ENCODE measurements around the gene GRIK4. TPM values are rescaled to one million over a fixed set of nuclear protein-coding genes. Genes with fewer than 3 reads are reported as not detected.

Gene GRIK4
- total RNA-seq, 2 experiments from 2014 or later: not detected

DNA sequence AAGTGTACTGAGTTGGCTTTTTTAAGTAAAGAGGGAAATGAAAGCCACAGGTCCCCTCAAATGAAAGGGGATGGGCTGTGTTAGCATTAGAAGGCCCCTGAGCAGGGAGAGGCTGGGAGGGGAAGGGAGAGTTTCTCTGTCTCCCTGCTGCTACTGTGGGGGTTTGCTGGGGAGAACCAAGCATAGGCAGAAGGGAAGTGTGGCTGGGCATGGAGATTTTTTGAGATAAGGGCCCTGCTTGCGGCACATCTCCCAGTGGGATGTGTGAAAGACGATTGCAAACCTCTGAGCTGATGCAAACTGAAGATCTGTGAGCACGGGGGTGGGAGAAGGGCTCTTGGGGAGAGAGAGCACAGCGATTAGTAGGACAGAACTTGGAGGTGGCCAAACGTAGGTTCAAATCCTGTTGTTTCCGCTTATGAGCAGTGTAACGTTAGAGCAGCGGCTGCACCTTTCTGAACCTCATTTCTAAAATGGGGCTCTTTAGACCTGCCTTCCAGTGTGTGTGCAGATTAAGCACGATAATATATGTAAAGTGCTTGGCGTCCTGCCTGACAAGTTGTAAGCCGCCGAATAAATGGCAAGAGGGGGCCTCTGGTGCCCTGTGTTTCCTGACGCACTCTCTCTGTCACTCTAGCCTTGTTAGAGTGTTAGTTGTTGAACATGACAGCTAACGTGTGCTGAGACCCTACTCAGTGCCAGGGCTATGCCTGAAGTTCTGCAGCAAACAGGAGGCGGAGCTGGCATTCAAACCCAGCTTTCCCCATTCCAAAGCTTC is 122.3 kb downstream of the GRIK4 start:
- TF ChIP-seq, protein P1, sequence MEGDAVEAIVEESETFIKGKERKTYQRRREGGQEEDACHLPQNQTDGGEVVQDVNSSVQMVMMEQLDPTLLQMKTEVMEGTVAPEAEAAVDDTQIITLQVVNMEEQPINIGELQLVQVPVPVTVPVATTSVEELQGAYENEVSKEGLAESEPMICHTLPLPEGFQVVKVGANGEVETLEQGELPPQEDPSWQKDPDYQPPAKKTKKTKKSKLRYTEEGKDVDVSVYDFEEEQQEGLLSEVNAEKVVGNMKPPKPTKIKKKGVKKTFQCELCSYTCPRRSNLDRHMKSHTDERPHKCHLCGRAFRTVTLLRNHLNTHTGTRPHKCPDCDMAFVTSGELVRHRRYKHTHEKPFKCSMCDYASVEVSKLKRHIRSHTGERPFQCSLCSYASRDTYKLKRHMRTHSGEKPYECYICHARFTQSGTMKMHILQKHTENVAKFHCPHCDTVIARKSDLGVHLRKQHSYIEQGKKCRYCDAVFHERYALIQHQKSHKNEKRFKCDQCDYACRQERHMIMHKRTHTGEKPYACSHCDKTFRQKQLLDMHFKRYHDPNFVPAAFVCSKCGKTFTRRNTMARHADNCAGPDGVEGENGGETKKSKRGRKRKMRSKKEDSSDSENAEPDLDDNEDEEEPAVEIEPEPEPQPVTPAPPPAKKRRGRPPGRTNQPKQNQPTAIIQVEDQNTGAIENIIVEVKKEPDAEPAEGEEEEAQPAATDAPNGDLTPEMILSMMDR (IDR thresholded peaks at IDR 0.05): no peak
- H3K27me3 Mint-ChIP-seq: peaks cover 3% of the 10 kb centered on the region
- ChIA-PET CTCF (no interaction called here), POLR2A (no interaction called here)
- no peaks in the 10 kb centered on the region for H3K9me3 Mint-ChIP-seq
- DNase-seq: no peak
- H3K27ac Mint-ChIP-seq: no peak overlapping the region
- H3K4me1 Mint-ChIP-seq (ENCODE audit: low read depth): no peaks in the 10 kb centered on the region
- H3K4me3 Mint-ChIP-seq: no peak overlapping the region
- intact Hi-C loops (cut with micrococcal nuclease): no loop called here
- H3K36me3 Mint-ChIP-seq (ENCODE audit: low read depth): no peaks in the 10 kb centered on the region
- ATAC-seq: no peak

DNA sequence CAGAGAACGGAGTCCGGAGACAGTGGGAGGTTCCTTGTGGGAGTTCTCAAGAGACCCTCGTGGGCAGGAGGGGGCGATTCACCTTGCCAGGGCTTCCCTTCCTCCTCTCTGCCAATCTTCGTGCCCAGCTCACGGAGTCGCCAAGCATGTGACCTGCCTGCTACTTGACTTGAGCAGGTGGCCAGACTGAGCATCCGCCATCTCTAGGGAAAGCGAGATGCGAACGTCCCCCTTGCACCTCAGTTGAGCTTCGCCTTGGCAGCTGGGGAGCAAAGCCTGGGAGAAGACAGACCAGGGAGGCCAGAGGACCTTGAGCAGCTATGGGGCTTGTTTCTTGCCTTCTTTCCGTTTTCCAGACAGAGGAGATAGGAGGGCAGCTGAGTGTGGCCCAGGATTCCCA is 123.2 kb downstream of the GRIK4 start:
- intact Hi-C loops (cut with micrococcal nuclease): no loop called here
- Mint-ChIP-seq H3K4me1 (ENCODE audit: low read depth) (no peaks in the 10 kb centered on the region), H3K27me3 (peaks cover 3% of the 10 kb centered on the region), H3K27ac (no peak overlapping the region), H3K36me3 (ENCODE audit: low read depth) (no peaks in the 10 kb centered on the region), H3K9me3 (no peaks in the 10 kb centered on the region), H3K4me3 (no peak overlapping the region)
- POLR2A ChIA-PET: no interaction called here
- no peak for ATAC-seq
- no peak for DNase-seq
- TF ChIP-seq, protein P1 (IDR thresholded peaks at IDR 0.05): no peak
- CTCF ChIA-PET: no interaction called here

DNA sequence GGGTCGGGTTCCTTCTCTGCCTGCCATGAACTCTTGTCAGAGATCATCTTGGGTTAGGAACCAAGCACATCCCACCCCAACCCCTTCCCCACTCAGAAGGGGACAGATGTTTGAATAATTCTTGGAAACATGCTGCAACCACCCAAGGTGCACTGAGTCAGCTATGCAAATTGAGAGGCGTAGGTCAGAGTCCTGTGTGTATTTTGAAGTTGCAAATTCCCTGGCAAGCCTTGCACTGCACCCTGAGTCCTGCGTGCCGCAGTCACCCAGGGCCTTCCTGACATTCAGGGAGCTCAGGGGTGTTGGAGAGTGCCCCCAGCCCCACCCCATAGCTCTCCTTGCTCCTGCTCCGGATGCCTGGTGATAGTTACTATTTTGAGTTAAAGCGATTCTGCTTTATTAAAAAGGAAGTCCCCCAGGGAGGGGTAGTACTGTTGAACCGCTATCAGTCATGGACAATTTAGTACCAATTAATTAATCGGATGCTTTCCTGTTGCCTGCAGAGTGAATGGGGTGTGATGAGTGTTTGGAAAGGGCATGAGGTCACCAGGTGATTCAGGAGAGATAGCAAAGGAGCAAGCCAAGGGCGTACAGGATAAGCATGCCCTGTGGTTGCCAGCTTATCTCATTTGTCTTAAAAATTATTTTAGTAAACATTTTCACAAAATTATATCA is 123.7 kb downstream of the GRIK4 start:
- intact Hi-C loops (cut with micrococcal nuclease): no loop called here
- TF ChIP-seq, protein P1 (IDR thresholded peaks at IDR 0.05): no peak
- peaks cover 4% of the 10 kb centered on the region for H3K27me3 Mint-ChIP-seq
- H3K4me3 Mint-ChIP-seq: no peak overlapping the region
- no peaks in the 10 kb centered on the region for H3K36me3 Mint-ChIP-seq (ENCODE audit: low read depth)
- no peak overlapping the region for H3K27ac Mint-ChIP-seq
- H3K4me1 Mint-ChIP-seq (ENCODE audit: low read depth): no peaks in the 10 kb centered on the region
- CTCF ChIA-PET: no interaction called here
- POLR2A ChIA-PET: no interaction called here
- no peaks in the 10 kb centered on the region for H3K9me3 Mint-ChIP-seq
- ATAC-seq (no peak), DNase-seq (no peak)

DNA sequence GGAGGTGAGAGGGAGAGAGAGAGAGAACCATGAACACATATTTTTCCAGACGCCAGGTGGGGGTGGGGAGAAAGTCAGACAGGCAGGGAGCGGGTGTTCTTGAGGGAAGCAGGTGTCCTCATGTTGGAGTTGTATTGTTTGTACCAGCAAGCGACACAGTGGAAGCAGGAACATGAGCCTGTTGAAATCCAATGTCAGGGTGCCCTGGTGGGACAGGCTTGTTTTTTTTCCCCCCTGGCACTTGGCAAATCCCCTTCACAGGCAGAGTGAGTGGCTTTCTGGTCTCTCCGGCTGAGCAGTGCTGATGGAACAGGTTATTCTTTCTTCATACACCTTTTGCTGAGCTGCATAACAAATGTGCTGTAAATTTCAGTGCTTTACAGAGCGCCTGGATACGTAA is 125.6 kb downstream of the GRIK4 start:
- H3K27me3 Mint-ChIP-seq: peaks cover 4% of the 10 kb centered on the region
- TF ChIP-seq, protein P1 (IDR thresholded peaks at IDR 0.05): no peak
- H3K27ac Mint-ChIP-seq: no peak overlapping the region
- ATAC-seq (no peak), DNase-seq (no peak)
- CTCF ChIA-PET: no interaction called here
- no peaks in the 10 kb centered on the region for H3K9me3 Mint-ChIP-seq
- POLR2A ChIA-PET: interaction anchor here (0.7 kb wide), 1 partner anchor 386 kb away, joined by 4 read pairs; no protein-coding TSS in a partner anchor
- no peaks in the 10 kb centered on the region for H3K4me1 Mint-ChIP-seq (ENCODE audit: low read depth)
- H3K4me3 Mint-ChIP-seq: no peak overlapping the region
- intact Hi-C loops (cut with micrococcal nuclease): no loop called here
- H3K36me3 Mint-ChIP-seq (ENCODE audit: low read depth): no peaks in the 10 kb centered on the region

DNA sequence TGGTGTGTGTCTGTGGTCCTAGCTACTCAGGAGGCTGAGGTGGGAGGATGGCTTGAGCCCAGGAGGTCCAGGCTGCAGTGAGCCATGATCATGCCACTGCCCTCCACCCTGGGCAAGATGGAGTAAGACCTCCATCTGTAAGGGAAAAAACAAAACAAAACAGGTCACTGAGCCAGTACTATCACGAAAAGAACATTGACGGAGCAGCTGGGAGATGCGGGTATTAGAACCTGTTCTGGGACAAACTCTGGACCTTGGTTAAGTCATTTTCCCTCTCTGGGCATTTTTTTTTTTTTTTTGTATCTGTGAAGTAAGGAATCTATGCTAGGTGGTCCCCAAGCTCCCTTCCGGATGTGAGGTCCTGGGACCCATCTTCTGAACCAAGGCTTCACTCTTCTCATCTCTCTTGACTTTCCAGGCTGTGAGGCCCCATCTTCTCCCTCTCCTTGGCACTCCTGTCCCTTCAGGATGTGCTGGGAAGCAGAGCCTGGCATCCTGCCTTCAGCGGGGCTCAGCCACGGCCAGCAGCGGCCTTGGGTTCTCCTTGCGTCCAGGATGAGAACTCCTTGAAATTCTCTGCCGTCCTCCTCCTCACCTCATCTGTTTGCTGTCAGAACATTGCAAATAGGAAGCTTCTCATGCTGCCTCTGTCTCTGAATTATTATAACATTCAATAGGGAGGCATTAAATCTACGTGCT is 130.8 kb downstream of the GRIK4 start:
- DNase-seq: no peak
- intact Hi-C loops (cut with micrococcal nuclease): no loop called here
- ChIA-PET CTCF (no interaction called here), POLR2A (no interaction called here)
- Mint-ChIP-seq H3K4me3 (no peak overlapping the region), H3K27ac (no peak overlapping the region), H3K9me3 (no peaks in the 10 kb centered on the region), H3K4me1 (ENCODE audit: low read depth) (no peaks in the 10 kb centered on the region), H3K27me3 (peaks cover 13% of the 10 kb centered on the region), H3K36me3 (ENCODE audit: low read depth) (no peaks in the 10 kb centered on the region)
- TF ChIP-seq, protein P1 (IDR thresholded peaks at IDR 0.05): no peak
- no peak for ATAC-seq
